Femur (tissue), 1 donor: Measurements from ENCODE around the gene NCOA3.
A peak's percentile ranks its signal among the peaks of the same experiment; 100 is the strongest.
"Not testable (repeated sequence)": the region's sequence is repeated elsewhere in the genome, so short reads cannot be mapped to it uniquely, and the experiment has no call there.

Experiments used
- DNase-seq: peaks from one replicate; pipeline ENCODE4 v3.0.0-alpha.2; 2017

NCOA3 gene

GRCh38 chr20:47501482-47502270 lies at the start of gene NCOA3:
Gene NCOA3, plus strand, starts transcription at chr20:47501887. Its CDS starts 120,361 bp downstream, at chr20:47622248.
- peak; percentile 95 for DNase-seq

GRCh38 chr20:47452736-47453161 lies 48.9 kb upstream of the NCOA3 start:
- no peak for DNase-seq

GRCh38 chr20:47453167-47453782 lies 48.4 kb upstream of the NCOA3 start:
- no peak for DNase-seq

GRCh38 chr20:47454298-47455132 lies 47.2 kb upstream of the NCOA3 start:
- DNase-seq: no peak

GRCh38 chr20:47455133-47456040 lies 46.3 kb upstream of the NCOA3 start:
- no peak for DNase-seq

- DNase-seq: no peak
Measured at GRCh38 chr20:47456041-47456537, 45.6 kb upstream of the NCOA3 start.

- no peak for DNase-seq
Measured at GRCh38 chr20:47456952-47457724, 44.5 kb upstream of the NCOA3 start.

GRCh38 chr20:47458280-47459050 lies 43.2 kb upstream of the NCOA3 start:
- not testable (repeated sequence) for DNase-seq

- DNase-seq: no peak
Measured at GRCh38 chr20:47459344-47460073, 42.2 kb upstream of the NCOA3 start.

GRCh38 chr20:47460761-47461112 lies 41.0 kb upstream of the NCOA3 start:
- DNase-seq: not testable (repeated sequence)

- no peak for DNase-seq
Measured at GRCh38 chr20:47461120-47461685, 40.5 kb upstream of the NCOA3 start.

GRCh38 chr20:47461906-47462305 lies 39.8 kb upstream of the NCOA3 start:
- DNase-seq: not testable (repeated sequence)

GRCh38 chr20:47464380-47465101 lies 37.1 kb upstream of the NCOA3 start:
- DNase-seq: peak; percentile 50

GRCh38 chr20:47465335-47466090 lies 36.2 kb upstream of the NCOA3 start:
- DNase-seq: no peak

- DNase-seq: no peak
Measured at GRCh38 chr20:47466213-47466612, 35.5 kb upstream of the NCOA3 start.

GRCh38 chr20:47466704-47467459 lies 34.8 kb upstream of the NCOA3 start:
- DNase-seq: no peak
